Coronary artery (tissue), 2 donors: ENCODE results near the gene ACBD6.

Experiments
- DNase-seq: peaks from one replicate; pipeline ENCODE4 v3.0.0-alpha.2; 2017; ENCODE audit warnings: low spot score
- H3K27ac ChIP-seq, 2 donors: fragments of 200-600 bp; sonication (generic); one replicate each; pipeline ENCODE4 v1.5.1; 2016 to 2019
- H3K4me3 ChIP-seq: fragments of 200-600 bp; sonication (generic); 2 replicates; pipeline ENCODE4 v1.5.1; 2016; ENCODE audit warnings: mild to moderate bottlenecking, moderate library complexity
- CTCF ChIP-seq: fragments of 200-600 bp; sonication (generic); IDR thresholded peaks from one replicate; pipeline ENCODE4 v1.5.1; 2019; ENCODE audit warnings: antibody characterized with exemption

The ACBD6 gene

GRCh38 chr1:180301135-180301742 lies 201.1 kb downstream of the ACBD6 start:
- DNase-seq: no peak
- TF ChIP-seq CTCF: no peak
- no peak overlapping the region for H3K27ac ChIP-seq
- H3K4me3 ChIP-seq: no peak overlapping the region

GRCh38 chr1:180299479-180300221 lies 202.7 kb downstream of the ACBD6 start:
- Histone ChIP-seq H3K4me3 (no peak overlapping the region), H3K27ac (no peak overlapping the region)
- TF ChIP-seq CTCF: no peak
- DNase-seq: no peak

GRCh38 chr1:180295999-180296398 lies 206.4 kb downstream of the ACBD6 start:
- Histone ChIP-seq H3K27ac (no peak overlapping the region), H3K4me3 (no peak overlapping the region)
- DNase-seq: no peak
- TF ChIP-seq CTCF: no peak

- H3K27ac ChIP-seq: no peak overlapping the region
- H3K4me3 ChIP-seq: no peak overlapping the region
- no peak for TF ChIP-seq CTCF
- no peak for DNase-seq
Measured at GRCh38 chr1:180294711-180295110, 207.7 kb downstream of the ACBD6 start.

- H3K4me3 ChIP-seq: no peak overlapping the region
- no peak for TF ChIP-seq CTCF
- no peak for DNase-seq
- H3K27ac ChIP-seq: no peak overlapping the region
Measured at GRCh38 chr1:180291004-180291403, 211.4 kb downstream of the ACBD6 start.

- no peak for DNase-seq
- H3K4me3 ChIP-seq: no peak overlapping the region
- H3K27ac ChIP-seq: no peak overlapping the region
- no peak for TF ChIP-seq CTCF
Measured at GRCh38 chr1:180290265-180291001, 211.9 kb downstream of the ACBD6 start.
